GM12801 (cell line): Measurements from ENCODE around the gene ACTR3C.

Experiments used
- TF ChIP-seq, protein P1 (sequence below): IDR thresholded peaks from one replicate; pipeline ENCODE4 v1.5.1; 2011; ENCODE audit warnings: control low read depth; ENCODE audit not compliant: insufficient read length; ENCODE audit errors: extremely low read depth

The ACTR3C gene

DNA sequence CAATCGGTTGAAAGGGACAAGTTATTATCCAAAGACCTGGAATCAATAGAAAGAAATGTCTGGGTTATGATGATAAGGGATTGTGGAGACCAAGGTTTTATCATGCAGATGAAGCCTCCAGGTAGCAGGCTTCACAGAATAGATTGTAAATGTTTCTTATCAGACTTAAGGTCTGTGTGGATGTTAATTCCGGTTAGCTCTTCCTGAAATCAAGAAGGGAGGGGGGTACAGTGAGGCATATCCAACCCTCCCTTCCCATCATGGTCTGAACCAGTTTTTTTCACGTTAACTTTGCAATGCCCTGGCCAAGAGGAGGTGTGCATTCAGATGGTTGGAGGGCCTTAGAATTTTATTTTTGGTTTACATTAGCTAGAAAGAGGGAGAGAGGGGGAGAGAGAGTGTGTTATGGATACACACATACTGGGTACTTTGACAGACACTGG lies 10.0 kb downstream of the ACTR3C start:
- TF ChIP-seq, protein P1, sequence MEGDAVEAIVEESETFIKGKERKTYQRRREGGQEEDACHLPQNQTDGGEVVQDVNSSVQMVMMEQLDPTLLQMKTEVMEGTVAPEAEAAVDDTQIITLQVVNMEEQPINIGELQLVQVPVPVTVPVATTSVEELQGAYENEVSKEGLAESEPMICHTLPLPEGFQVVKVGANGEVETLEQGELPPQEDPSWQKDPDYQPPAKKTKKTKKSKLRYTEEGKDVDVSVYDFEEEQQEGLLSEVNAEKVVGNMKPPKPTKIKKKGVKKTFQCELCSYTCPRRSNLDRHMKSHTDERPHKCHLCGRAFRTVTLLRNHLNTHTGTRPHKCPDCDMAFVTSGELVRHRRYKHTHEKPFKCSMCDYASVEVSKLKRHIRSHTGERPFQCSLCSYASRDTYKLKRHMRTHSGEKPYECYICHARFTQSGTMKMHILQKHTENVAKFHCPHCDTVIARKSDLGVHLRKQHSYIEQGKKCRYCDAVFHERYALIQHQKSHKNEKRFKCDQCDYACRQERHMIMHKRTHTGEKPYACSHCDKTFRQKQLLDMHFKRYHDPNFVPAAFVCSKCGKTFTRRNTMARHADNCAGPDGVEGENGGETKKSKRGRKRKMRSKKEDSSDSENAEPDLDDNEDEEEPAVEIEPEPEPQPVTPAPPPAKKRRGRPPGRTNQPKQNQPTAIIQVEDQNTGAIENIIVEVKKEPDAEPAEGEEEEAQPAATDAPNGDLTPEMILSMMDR, result no peak

GRCh38 chr7:150311711-150312110 lies 11.6 kb downstream of the ACTR3C start:
- TF ChIP-seq, protein P1, result no peak

GRCh38 chr7:150311146-150311545 lies 12.2 kb downstream of the ACTR3C start:
- TF ChIP-seq, protein P1, result no peak

DNA sequence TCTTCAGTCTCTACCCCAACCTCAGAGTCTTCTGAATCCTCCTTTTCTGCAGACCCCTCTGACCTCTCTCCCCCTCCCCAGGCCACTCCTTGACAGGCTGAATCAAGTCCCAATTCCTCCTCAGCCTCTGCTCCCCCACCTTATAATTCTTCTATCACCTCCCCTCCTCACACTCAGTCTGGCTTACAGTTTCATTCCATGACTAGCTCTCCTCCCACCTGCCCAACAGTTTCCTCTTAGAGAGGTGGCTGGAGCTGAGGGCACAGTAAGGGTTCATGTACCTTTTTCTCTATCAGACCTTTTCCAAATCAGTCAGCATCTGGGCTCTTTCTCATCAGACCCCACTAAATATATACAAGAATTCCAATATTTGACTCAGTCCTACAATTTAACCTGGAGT lies 14.8 kb downstream of the ACTR3C start:
- TF ChIP-seq, protein P1, result no peak

DNA sequence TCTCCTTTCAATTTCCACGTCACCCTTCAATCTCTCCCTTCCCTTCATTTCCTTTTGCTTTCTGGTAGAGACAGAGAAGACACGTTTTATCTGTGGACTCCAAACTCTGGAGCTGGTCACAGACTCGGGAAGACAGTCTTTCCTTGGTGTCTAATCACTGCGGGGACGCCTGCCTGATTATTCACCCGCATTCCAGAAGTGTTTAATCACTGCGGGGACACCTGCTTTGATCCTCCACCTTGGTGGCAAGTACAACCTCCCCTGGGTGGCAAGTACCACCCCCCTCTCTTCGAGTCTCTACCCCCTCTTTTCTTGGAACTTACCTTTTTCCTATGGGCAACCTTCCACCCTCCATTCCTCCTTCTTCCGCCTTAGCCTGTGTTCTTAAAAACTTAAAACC lies 15.4 kb downstream of the ACTR3C start:
- TF ChIP-seq, protein P1, result no peak

DNA sequence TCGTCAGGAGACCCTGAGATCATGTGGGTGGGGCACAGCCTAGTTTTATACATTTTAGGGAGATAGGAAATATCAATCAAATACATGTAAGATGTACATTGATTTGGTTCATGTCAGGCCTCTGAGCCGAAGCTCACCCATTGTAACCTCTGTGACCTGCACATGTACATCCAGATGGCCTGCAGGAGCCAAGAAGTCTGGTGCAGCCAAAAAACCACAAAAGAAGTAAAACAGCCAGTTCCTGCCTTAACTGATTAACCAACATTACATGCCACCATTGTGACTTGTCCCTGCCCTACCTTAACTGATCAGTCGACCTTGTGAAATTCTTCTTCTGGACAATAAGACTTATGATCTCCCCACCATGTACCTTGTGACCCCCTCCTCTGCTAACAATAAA lies 16.2 kb downstream of the ACTR3C start:
- TF ChIP-seq, protein P1, result no peak
